Measurements from ENCODE around the gene KNL1. TPM values are rescaled to one million over a fixed set of nuclear protein-coding genes. Genes with fewer than 3 reads are reported as not detected.
"Not testable (repeated sequence)": the region's sequence is repeated elsewhere in the genome, so short reads cannot be mapped to it uniquely, and the experiment has no call there.

Gene KNL1
- total RNA-seq, 2 experiments from 2014 or later = 23.8 to 24.5 TPM

DNA sequence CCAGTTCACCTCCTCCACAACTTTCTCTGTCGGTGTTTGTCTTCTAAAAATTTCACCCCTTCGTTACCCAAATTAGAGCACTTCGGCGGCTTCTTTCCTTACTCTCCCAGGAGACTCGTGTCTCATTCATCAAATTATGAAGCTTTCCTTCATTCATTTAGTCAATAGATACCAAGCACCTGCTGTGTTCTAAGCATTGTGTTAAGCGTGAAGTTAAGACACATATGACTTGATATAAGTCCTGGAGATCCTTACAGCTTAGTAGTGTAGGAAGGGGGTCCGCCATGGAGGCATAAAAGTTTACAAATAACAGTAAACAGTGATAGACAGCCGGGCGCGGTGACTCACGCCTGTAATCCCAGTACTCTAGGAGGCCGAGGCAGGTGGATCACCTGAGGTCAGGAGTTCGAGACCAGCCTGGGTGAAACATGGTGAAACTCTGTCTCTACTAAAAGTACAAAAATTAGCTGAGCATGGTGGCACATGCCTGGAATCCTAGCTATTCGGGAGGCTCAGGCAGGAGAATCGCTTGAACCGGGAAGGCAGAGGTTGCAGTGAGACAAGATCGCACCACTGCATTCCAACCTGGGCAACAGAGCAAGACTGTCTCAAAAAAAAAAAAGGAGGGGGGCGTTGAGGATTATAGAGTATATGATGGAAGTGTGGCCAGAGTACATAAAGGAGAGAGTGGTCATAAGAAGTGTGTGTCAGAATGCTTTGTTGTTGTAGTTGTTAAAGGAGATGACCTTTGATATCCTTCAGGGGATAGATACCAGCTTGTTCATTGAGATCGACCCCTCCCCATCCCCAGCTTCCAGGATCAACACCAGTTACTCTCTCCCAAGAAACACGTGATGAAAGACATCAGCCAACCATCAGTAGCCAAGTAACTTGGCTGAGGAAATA lies 28.5 kb upstream of the KNL1 start:
- Mint-ChIP-seq H3K9me3 (no peaks in the 10 kb centered on the region), H3K36me3 (peaks cover 11% of the 10 kb centered on the region), H3K27me3 (no peaks in the 10 kb centered on the region), H3K4me3 (peak overlapping the region; percentile 94), H3K4me1 (peaks cover 47% of the 10 kb centered on the region), H3K27ac (peak overlapping the region; percentile 92)
- no peak for DNase-seq

DNA sequence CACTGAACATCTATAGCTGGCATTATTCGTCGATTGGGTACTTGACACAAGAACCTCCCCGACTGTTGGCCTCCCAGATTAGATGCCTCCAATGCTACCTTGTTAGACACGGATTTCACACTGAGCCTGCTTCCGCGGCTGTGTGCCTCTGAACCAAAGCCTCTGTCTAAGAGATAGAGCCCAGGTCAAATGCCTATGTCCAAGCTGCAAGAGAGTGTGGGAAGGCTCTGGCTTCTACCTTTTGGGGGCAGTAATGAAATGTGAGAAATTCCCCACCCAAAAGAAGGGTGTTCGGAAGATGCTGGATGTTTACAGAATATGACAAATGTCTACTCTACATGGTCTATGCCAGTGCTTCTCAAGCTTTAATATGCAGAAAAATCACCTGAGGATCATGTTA lies 26.9 kb upstream of the KNL1 start:
- peaks cover 51% of the 10 kb centered on the region for H3K4me1 Mint-ChIP-seq
- no peak for DNase-seq
- no peak overlapping the region for H3K4me3 Mint-ChIP-seq
- no peak overlapping the region for H3K27ac Mint-ChIP-seq
- no peaks in the 10 kb centered on the region for H3K9me3 Mint-ChIP-seq
- H3K27me3 Mint-ChIP-seq = no peaks in the 10 kb centered on the region
- peaks cover 11% of the 10 kb centered on the region for H3K36me3 Mint-ChIP-seq

DNA sequence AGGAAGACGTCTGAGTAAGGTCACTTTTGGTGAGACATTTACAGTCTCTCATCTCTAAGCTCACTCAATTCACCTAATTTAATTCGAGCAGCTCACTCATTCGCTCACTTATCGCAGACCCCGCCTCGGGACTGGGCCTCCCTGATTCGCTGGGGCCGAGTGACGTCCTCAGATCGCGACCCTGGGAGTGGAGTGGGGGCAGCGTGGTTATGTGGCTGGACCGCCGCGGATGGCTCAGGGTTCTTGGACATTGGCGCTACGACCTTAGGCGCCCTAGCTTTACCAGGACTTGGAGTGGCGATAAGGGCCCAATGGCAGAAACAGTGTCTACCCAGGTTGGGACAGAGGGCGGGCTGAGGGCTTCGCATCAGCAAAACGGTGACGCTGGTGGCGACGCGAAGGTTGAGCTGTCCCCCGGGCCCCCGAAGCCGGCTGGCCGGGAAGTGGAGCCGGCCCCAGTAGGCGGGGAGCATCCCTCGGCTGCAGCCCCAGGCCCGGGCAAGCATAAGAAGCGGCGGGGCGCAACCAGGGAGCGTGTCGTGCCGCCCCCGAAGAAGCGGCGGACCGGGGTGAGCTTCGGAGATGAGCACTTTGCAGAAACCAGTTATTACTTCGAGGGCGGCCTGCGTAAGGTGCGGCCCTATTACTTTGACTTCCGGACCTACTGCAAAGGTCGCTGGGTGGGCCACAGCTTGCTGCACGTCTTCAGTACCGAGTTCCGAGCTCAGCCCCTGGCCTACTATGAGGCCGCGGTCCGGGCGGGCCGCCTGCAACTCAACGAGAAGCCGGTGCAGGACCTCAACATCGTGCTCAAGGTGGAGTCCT lies 24.7 kb upstream of the KNL1 start, which contains the start of gene RPUSD2:
Gene RPUSD2, plus strand, starts transcription at position 171 of the 825 bp plus-strand sequence. Its CDS starts 39 bp downstream, at position 210.
- peak within 1 kb of the TSS; percentile 98 for H3K27ac Mint-ChIP-seq
- peak; percentile 92 for DNase-seq
- peaks cover 25% of the 10 kb centered on the region for H3K36me3 Mint-ChIP-seq
- H3K4me3 Mint-ChIP-seq = peak within 1 kb of the TSS; percentile 98
- H3K4me1 Mint-ChIP-seq = peaks cover 46% of the 10 kb centered on the region
- no peaks in the 10 kb centered on the region for H3K27me3 Mint-ChIP-seq
- H3K9me3 Mint-ChIP-seq = no peaks in the 10 kb centered on the region

DNA sequence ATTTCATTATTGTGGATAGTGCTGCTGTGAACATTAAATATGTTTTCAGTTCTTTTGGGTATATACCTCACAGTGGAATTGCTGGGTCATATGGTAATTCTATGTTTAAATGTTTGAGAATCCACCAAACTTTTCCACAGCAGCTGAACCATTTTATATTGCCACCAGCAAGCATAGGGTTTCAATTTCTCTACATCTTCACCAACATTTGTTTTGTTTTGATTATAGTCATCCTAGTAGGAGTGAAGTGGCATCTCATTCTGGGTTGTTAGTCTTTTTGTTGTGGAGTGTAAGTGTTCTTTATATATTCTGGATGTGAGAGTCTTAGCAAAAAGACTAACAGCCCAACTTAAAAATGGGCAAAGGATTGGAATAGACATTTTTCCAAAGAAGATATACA lies 18.9 kb upstream of the KNL1 start:
- no peak overlapping the region for H3K4me3 Mint-ChIP-seq
- peaks cover 25% of the 10 kb centered on the region for H3K36me3 Mint-ChIP-seq
- H3K27ac Mint-ChIP-seq = peak overlapping the region; percentile 27
- peaks cover 31% of the 10 kb centered on the region for H3K4me1 Mint-ChIP-seq
- H3K27me3 Mint-ChIP-seq = no peaks in the 10 kb centered on the region
- DNase-seq = no peak
- H3K9me3 Mint-ChIP-seq = no peaks in the 10 kb centered on the region

DNA sequence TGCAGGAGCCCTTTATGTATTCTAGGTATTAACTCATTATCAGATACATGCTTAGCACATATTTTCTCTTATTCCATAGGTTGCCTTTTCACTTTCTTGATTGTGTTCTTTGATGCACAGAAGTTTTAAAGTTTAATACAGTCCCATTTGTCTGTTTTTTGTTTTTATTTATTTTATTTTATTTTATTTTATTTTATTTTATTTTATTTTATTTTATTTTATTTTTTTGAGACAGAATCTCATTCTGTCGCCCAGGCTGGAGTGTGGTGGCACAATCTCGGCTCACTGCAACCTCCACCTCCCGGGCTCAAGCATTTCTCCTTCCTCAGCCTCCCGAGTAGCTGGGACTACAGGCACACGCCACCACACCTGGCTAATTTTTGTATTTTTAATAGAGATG lies 17.1 kb upstream of the KNL1 start:
- not testable (repeated sequence) for H3K27ac Mint-ChIP-seq, H3K27me3 Mint-ChIP-seq, DNase-seq, H3K4me3 Mint-ChIP-seq, H3K9me3 Mint-ChIP-seq
- H3K36me3 Mint-ChIP-seq = peaks cover 15% of the 10 kb centered on the region
- peaks cover 16% of the 10 kb centered on the region for H3K4me1 Mint-ChIP-seq

DNA sequence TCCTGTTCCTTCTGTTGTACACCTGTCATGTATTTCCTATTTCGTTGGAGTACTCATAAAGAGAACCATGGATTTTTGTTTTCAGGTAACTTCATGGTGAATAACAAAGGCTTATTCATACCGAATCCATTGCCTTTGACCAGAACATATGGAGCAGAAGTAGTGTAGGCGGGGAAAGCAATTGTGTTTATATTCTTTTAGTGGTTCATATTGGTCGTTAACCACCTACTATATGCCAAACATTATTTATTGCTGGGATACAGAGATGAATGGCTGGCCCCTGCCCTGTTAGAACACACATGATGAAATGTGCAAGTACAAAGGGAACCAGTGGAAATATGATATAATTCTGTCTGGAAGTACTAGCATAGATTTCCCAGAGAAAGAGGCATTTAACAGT lies 15.2 kb upstream of the KNL1 start:
- no peak overlapping the region for H3K27ac Mint-ChIP-seq
- H3K27me3 Mint-ChIP-seq = no peaks in the 10 kb centered on the region
- H3K4me3 Mint-ChIP-seq = no peak overlapping the region
- peaks cover 8% of the 10 kb centered on the region for H3K4me1 Mint-ChIP-seq
- no peaks in the 10 kb centered on the region for H3K9me3 Mint-ChIP-seq
- peaks cover 5% of the 10 kb centered on the region for H3K36me3 Mint-ChIP-seq
- no peak for DNase-seq

DNA sequence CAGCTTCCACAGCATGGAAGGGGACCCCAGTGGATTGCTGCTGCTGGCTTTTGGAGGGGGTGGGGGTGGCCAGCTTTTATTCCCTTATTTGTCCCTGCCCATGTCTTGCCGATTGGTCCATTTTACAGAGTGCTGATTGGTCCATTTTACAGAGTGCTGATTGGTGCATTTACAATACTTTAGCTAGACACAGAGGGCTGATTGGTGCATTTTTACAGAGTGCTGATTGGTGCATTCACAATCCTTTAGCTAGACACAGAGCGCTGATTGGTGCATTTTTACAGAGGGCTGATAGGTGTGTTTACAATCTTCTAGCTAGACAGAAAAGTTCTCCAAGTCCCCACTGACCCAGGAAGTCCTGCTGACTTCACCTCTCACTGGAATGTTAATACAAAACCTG lies 12.3 kb upstream of the KNL1 start:
- H3K36me3 Mint-ChIP-seq, H3K9me3 Mint-ChIP-seq, H3K27me3 Mint-ChIP-seq, DNase-seq, H3K4me1 Mint-ChIP-seq, H3K4me3 Mint-ChIP-seq, H3K27ac Mint-ChIP-seq: not testable (repeated sequence)

DNA sequence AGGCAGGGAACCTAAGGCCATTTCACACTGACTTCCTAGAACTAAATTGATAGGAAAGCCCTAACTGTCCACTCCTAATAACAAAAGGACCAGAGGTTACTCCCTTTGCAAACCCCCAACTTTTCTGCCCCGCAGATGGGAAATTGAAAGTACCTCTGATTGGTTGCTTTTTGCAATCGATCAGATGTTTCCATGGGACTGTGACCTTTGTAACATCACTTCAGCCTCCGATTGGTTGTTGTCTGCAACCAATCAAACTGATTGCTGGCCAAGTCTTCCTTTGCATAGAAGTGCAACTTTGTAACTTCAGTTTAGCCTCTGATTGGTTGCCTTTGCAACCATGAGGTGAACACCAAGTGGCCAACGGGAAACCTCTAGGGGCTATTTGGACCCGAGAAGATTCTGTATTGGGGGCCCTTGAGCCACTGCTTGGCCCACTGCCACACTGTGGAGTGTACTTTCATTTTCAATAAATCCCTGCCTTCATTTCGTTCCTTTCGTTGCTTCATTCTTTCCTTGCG lies 11.3 kb upstream of the KNL1 start:
- Mint-ChIP-seq H3K4me1 (no peaks in the 10 kb centered on the region), H3K27me3 (no peaks in the 10 kb centered on the region), H3K27ac (no peak overlapping the region), H3K4me3 (no peak overlapping the region), H3K36me3 (no peaks in the 10 kb centered on the region), H3K9me3 (no peaks in the 10 kb centered on the region)
- DNase-seq = no peak

DNA sequence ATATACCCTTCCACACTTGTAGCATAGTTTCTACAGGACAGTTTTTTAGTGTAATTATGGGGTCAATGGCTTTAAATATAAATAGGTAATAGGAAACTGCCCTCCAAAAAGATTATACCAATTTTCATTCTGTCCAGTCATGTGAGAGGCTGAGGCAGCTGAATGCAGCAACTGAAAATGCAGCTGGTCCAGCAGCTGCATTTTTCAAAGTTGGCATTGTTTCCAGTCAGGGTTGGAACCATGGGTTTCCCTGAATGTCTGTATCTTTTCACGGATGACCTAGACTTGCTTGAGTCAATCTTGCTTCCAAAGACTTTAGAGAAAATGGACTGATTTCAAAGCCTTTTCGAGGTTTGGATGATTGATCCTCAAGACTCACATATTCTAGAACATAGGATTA lies 9.9 kb upstream of the KNL1 start:
- DNase-seq = no peak
- Mint-ChIP-seq H3K36me3 (no peaks in the 10 kb centered on the region), H3K27ac (no peak overlapping the region), H3K4me3 (no peak overlapping the region), H3K4me1 (no peaks in the 10 kb centered on the region), H3K27me3 (peaks cover 3% of the 10 kb centered on the region), H3K9me3 (no peaks in the 10 kb centered on the region)

DNA sequence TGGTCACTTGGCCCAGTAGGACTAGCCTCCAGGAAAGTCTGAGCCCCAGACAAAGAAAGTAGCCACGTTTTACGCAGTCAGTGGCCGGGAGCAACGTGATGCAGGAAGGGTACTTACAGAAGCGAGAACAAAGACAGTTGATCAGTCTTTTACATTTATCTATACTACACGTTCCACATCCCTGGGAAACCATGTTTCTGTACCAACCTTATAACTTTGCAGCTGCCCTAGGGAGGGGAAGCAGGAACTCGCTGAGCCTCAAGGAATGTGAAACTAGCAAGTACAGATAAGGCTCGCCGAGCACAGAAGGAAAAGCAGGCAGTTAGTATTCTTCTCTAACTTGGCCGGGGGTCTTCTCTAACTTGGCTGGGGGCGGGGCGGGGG lies 3.4 kb upstream of the KNL1 start:
- no peak overlapping the region for H3K4me3 Mint-ChIP-seq
- H3K4me1 Mint-ChIP-seq = peaks cover 24% of the 10 kb centered on the region
- peaks cover 1% of the 10 kb centered on the region for H3K36me3 Mint-ChIP-seq
- peaks cover 15% of the 10 kb centered on the region for H3K27me3 Mint-ChIP-seq
- no peaks in the 10 kb centered on the region for H3K9me3 Mint-ChIP-seq
- H3K27ac Mint-ChIP-seq = no peak overlapping the region
- DNase-seq = no peak

DNA sequence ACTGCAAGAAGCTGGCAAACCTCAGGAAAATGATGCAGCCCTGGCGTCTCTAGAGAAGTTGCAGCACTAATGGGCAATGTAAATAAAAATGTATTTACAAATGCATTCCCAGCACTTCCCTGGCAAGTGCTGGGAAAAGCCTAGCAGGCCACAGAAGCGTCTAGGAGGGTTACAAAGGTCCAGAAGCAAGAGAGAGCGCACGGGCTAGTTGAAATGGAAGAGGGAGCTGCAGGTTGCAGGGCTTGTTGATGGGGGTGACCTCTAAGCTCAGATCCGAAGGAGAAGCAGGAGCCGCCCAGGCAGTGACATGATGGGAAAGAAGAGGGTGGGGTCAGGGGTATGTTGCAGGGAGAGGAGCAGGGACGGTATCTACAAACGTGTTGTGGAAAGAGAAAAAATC lies 2.7 kb upstream of the KNL1 start:
- DNase-seq = no peak
- Mint-ChIP-seq H3K4me3 (no peak overlapping the region), H3K27ac (no peak overlapping the region), H3K4me1 (peaks cover 24% of the 10 kb centered on the region), H3K9me3 (no peaks in the 10 kb centered on the region), H3K27me3 (peaks cover 19% of the 10 kb centered on the region), H3K36me3 (peaks cover 1% of the 10 kb centered on the region)

DNA sequence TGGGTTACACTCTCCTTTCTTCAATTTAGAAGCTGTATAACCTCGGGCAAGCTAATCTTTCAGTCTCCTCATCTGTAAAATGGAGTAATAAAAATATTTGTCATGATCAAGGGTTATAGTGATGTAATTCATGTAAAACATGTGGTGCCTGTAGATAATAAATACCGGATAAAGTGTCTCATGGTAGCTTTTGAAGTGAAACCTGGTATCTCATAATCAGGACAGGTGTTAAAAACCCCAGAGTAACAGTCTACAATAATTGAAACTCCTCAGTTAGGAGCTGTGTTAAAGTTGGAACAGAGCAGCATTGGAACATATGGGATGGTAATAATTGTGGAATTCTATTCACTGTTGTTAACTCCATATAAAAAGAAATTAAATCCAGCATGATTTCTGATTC lies 884 bp upstream of the KNL1 start:
- DNase-seq = no peak
- peaks cover 24% of the 10 kb centered on the region for H3K4me1 Mint-ChIP-seq
- H3K9me3 Mint-ChIP-seq = no peaks in the 10 kb centered on the region
- peak overlapping the region; percentile 10 for H3K4me3 Mint-ChIP-seq
- peaks cover 24% of the 10 kb centered on the region for H3K27me3 Mint-ChIP-seq
- no peak overlapping the region for H3K27ac Mint-ChIP-seq
- H3K36me3 Mint-ChIP-seq = peaks cover 4% of the 10 kb centered on the region

DNA sequence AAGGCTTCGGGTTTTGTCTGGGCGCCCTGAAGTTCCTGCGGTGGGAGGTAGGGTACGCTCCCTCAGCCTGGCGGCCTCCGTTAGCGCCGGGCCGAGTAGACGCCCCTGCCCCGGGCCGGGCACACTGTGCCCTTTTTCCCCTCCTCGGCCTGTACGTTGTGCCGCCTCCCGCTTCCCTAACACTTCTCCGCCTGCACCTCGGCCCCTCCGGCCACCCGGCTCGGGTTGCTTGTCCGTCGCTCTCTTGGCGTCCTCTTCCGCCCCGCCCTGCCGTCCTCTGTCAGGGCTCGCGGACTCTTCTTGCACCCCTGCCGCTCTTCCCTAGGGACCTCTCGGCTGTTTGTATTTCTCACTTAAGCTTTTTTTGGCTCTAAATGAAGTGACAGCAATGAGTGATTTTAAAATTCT lies 384 bp downstream of the KNL1 start:
- H3K27ac Mint-ChIP-seq = peak overlapping the region; percentile 98
- H3K4me3 Mint-ChIP-seq = peak overlapping the region; percentile 93
- DNase-seq = no peak
- H3K4me1 Mint-ChIP-seq = peaks cover 24% of the 10 kb centered on the region
- peaks cover 21% of the 10 kb centered on the region for H3K27me3 Mint-ChIP-seq
- H3K9me3 Mint-ChIP-seq = no peaks in the 10 kb centered on the region
- H3K36me3 Mint-ChIP-seq = peaks cover 4% of the 10 kb centered on the region

DNA sequence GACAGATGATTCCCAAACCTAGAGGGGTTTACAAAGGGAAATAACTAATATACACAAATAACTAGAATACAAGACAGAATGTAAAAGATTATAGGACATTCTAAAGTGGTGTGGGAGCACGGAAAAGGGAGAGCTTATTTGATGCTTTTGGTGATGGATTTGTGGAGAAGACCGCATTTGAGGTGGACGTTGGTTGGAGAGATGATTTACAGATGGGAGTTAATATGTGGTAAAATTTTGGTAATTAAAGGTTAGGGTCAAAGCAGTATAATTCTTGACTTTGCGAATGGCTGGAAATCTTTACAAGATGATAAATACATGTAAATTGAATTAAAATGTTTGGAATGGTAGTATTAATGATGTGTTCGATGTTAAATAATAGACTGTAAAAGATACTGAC lies 1.2 kb downstream of the KNL1 start:
- H3K4me1 Mint-ChIP-seq = peaks cover 20% of the 10 kb centered on the region
- no peaks in the 10 kb centered on the region for H3K9me3 Mint-ChIP-seq

DNA sequence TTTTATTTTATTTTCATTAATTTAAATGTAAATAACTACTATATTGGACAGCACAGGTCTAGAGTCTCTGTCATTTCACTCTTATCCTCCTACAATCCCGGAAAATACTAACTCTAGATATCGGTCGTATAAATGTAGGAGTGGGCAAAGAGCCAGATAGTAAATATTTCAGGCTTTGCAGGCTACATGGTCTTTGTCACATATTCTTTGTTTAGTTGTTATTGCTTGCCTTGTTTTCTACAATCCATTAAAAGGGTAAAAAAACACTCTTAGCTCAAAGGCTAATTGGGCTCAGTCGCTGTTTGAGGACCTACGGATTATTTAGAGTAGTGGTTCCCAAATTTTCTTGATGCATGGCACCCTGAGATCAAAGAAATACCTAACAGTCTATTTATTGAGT lies 1.7 kb downstream of the KNL1 start:
- Mint-ChIP-seq H3K9me3 (no peaks in the 10 kb centered on the region), H3K4me1 (peaks cover 15% of the 10 kb centered on the region), H3K36me3 (peaks cover 4% of the 10 kb centered on the region), H3K27me3 (peaks cover 21% of the 10 kb centered on the region), H3K27ac (no peak overlapping the region), H3K4me3 (no peak overlapping the region)
- DNase-seq = no peak

More for the DNA sequence above, 1.2 kb downstream of the KNL1 start:
- Mint-ChIP-seq H3K27ac (no peak overlapping the region), H3K4me3 (peak overlapping the region; percentile 93), H3K36me3 (peaks cover 4% of the 10 kb centered on the region), H3K27me3 (peaks cover 21% of the 10 kb centered on the region)
- no peak for DNase-seq
